ENCODE results near the gene SBF2. TPM values are rescaled to one million over a fixed set of nuclear protein-coding genes. Genes with fewer than 3 reads are reported as not detected.
A peak's percentile ranks its signal among the peaks of the same experiment; 100 is the strongest.

Gene SBF2
- total and polyA plus RNA-seq, 2 donors (not counting 1 experiment from before 2014, with no cell fraction given), result 5.6 to 17.7 TPM

DNA sequence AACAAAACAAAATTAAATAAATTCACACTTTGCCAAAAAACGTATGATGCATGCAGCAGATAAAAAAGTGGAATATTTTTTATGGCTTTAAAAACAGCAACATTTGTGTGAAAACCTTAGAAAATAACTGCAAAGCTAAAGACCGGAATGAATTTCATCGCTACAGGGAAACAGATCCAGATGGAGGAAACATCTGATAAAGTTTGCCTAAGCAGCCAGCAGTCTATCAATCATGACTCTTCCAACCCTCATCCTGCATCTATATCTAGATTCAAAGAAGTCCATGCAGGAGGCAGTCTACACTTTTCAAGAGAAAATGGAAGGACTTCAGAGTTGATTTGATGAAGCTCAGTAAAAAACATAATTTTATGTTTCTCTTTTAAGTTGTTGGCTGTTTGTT is 503.3 kb downstream of the SBF2 start:
- no peaks in the 10 kb centered on the region for H3K36me3 ChIP-seq (replicated peaks in 1 of 2; ENCODE audit: control extremely low read depth in 1 of 2, control insufficient read depth in 1 of 2, extremely low read depth in 1 of 2, insufficient read depth in 2 of 2, low read length in 1 of 2)
- H3K4me1 Mint-ChIP-seq, result peaks cover 20% of the 10 kb centered on the region
- ChIA-PET CTCF (interaction anchor here (1.0 kb wide), 1 partner anchor 26 kb away, joined by 3 read pairs; no protein-coding TSS in a partner anchor), POLR2A (no interaction called here)
- H3K4me1 ChIP-seq (ENCODE audit: control insufficient read depth in 2 of 2, insufficient read depth in 2 of 2, low read length in 2 of 2), result peaks cover 14 to 21% of the 10 kb centered on the region in 2 donors
- no peak overlapping the region for H3K9ac ChIP-seq (ENCODE audit: low read length)
- intact Hi-C loops (cut with micrococcal nuclease), result no loop called here
- no peaks in the 10 kb centered on the region for H4K20me1 ChIP-seq (ENCODE audit: control insufficient read depth, insufficient read depth, low read length, poor library complexity, severe bottlenecking)
- no peak overlapping the region for H3K4me3 ChIP-seq (ENCODE audit: control extremely low read depth in 1 of 5, extremely low read depth in 1 of 5, insufficient read depth in 1 of 5, low read depth in 2 of 5, low read length in 4 of 5)
- TF ChIP-seq CTCF (IDR thresholded peaks at IDR 0.05), result no peak
- no peak for TF ChIP-seq EZH2 (IDR thresholded peaks at IDR 0.05; ENCODE audit: borderline replicate concordance, insufficient read depth, low read depth, low read length, poor library complexity, severe bottlenecking)
- no peak overlapping the region for H2AFZ ChIP-seq (ENCODE audit: insufficient read depth, low read depth, low read length, poor library complexity, severe bottlenecking)
- ATAC-seq (ENCODE audit: low read depth), result no peak
- H3K9me3 ChIP-seq (ENCODE audit: control extremely low read depth in 1 of 3, control insufficient read depth in 2 of 3, insufficient read depth in 1 of 3, low read length in 2 of 3), result no peaks in the 10 kb centered on the region
- 77% methylated on average over 2 of the region's 3 CpGs for WGBS (ENCODE audit: insufficient coverage)
- no peaks in the 10 kb centered on the region for H3K27me3 Mint-ChIP-seq
- DNase-seq, result no peak
- no peak overlapping the region for H3K4me2 ChIP-seq (replicated peaks; ENCODE audit: low read depth, low read length, poor library complexity, severe bottlenecking)
- no peak overlapping the region for H3K27ac Mint-ChIP-seq
- H3K4me3 Mint-ChIP-seq, result no peak overlapping the region
- peaks cover 4% of the 10 kb centered on the region for H3K79me2 ChIP-seq (ENCODE audit: control insufficient read depth, insufficient read depth, low read length)
- no peaks in the 10 kb centered on the region for H3K27me3 ChIP-seq (replicated peaks in 1 of 4; ENCODE audit: control extremely low read depth in 1 of 4, control insufficient read depth in 3 of 4, insufficient read depth in 4 of 4, low read length in 3 of 4)
- no peak overlapping the region for H3K27ac ChIP-seq (ENCODE audit: low read length in 2 of 2)
- no peaks in the 10 kb centered on the region for H3K9me3 Mint-ChIP-seq (ENCODE audit: insufficient read depth)

DNA sequence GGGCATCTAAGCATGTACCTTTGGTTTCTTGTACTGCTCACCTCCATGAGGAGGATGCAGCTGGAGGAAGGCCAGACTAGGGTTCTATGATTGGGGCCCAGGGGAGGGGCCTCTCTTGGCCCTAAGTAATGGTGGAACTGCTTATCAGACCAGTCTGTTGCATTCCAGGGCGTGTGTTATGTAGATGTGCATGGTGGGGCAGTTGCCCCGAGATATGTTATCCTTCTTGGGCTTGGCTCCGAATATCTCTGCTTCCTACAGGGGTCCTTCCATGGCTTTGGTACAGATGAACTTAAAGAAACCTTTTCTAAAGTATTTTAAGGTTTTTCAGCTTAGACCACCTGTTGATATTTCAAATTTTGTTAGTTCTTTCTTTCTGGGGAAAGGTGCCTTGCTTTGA is 504.1 kb downstream of the SBF2 start:
- DNase-seq, result no peak
- ChIA-PET CTCF (no interaction called here), POLR2A (no interaction called here)
- Mint-ChIP-seq H3K27ac (peak overlapping the region; percentile 53), H3K4me3 (no peak overlapping the region), H3K9me3 (ENCODE audit: insufficient read depth) (no peaks in the 10 kb centered on the region), H3K4me1 (peaks cover 20% of the 10 kb centered on the region), H3K27me3 (no peaks in the 10 kb centered on the region)
- no peak overlapping the region for H3K27ac ChIP-seq (ENCODE audit: low read length in 2 of 2)
- H3K9me3 ChIP-seq (ENCODE audit: control extremely low read depth in 1 of 3, control insufficient read depth in 2 of 3, insufficient read depth in 1 of 3, low read length in 2 of 3), result no peaks in the 10 kb centered on the region
- H3K27me3 ChIP-seq (replicated peaks in 1 of 4; ENCODE audit: control extremely low read depth in 1 of 4, control insufficient read depth in 3 of 4, insufficient read depth in 4 of 4, low read length in 3 of 4), result no peaks in the 10 kb centered on the region
- H3K79me2 ChIP-seq (ENCODE audit: control insufficient read depth, insufficient read depth, low read length), result peaks cover 4% of the 10 kb centered on the region
- no peak for ATAC-seq (ENCODE audit: low read depth)
- H3K9ac ChIP-seq (ENCODE audit: low read length), result no peak overlapping the region
- H3K4me3 ChIP-seq (ENCODE audit: control extremely low read depth in 1 of 5, extremely low read depth in 1 of 5, insufficient read depth in 1 of 5, low read depth in 2 of 5, low read length in 4 of 5), result no peak overlapping the region
- no peak overlapping the region for H3K4me2 ChIP-seq (replicated peaks; ENCODE audit: low read depth, low read length, poor library complexity, severe bottlenecking)
- peaks cover 0 to 1% of the 10 kb centered on the region in 2 experiments for H3K36me3 ChIP-seq (replicated peaks in 1 of 2; ENCODE audit: control extremely low read depth in 1 of 2, control insufficient read depth in 1 of 2, extremely low read depth in 1 of 2, insufficient read depth in 2 of 2, low read length in 1 of 2)
- intact Hi-C loops (cut with micrococcal nuclease), result no loop called here
- TF ChIP-seq CTCF (IDR thresholded peaks at IDR 0.05) (no peak), EZH2 (IDR thresholded peaks at IDR 0.05; ENCODE audit: borderline replicate concordance, insufficient read depth, low read depth, low read length, poor library complexity, severe bottlenecking) (no peak)
- no peaks in the 10 kb centered on the region for H4K20me1 ChIP-seq (ENCODE audit: control insufficient read depth, insufficient read depth, low read length, poor library complexity, severe bottlenecking)
- no peak overlapping the region for H2AFZ ChIP-seq (ENCODE audit: insufficient read depth, low read depth, low read length, poor library complexity, severe bottlenecking)
- whole genome bisulfite sequencing (ENCODE audit: insufficient coverage), result 100% methylated on average over 3 of the region's 3 CpGs
- peaks cover 14 to 21% of the 10 kb centered on the region in 2 donors for H3K4me1 ChIP-seq (ENCODE audit: control insufficient read depth in 2 of 2, insufficient read depth in 2 of 2, low read length in 2 of 2)

Measured in B cell (primary cell).